ENCODE measurements around the gene CNOT8.

Gene CNOT8

GRCh38 chr5:154836225-154836624 lies 22.2 kb upstream of the CNOT8 start:
- TF ChIP-seq EZH2 (IDR thresholded peaks at IDR 0.05; ENCODE audit: borderline replicate concordance, low read depth, low read length, severe bottlenecking) (no peak), CTCF (IDR thresholded peaks at IDR 0.05; ENCODE audit: borderline replicate concordance, extremely low read depth, low read length, poor library complexity, severe bottlenecking) (no peak)
- H3K9ac ChIP-seq (ENCODE audit: low read depth, low read length) = no peak overlapping the region

GRCh38 chr5:154837009-154837901 lies 21.2 kb upstream of the CNOT8 start:
- TF ChIP-seq EZH2 (IDR thresholded peaks at IDR 0.05; ENCODE audit: borderline replicate concordance, low read depth, low read length, severe bottlenecking) (no peak), CTCF (IDR thresholded peaks at IDR 0.05; ENCODE audit: borderline replicate concordance, extremely low read depth, low read length, poor library complexity, severe bottlenecking) (no peak)
- ATAC-seq (ENCODE audit: insufficient read depth, low read depth) (no peak), DNase-seq (no peak)
- Histone ChIP-seq H3K4me3 (ENCODE audit: low read depth in 1 of 2, low read length in 2 of 2) (no peak overlapping the region), H3K27ac (ENCODE audit: low read length) (no peak overlapping the region), H3K4me1 (ENCODE audit: insufficient read depth, low read length) (no peaks in the 10 kb centered on the region), H3K27me3 (ENCODE audit: insufficient read depth, low read length, poor library complexity) (no peaks in the 10 kb centered on the region), H2AFZ (ENCODE audit: low read depth, low read length) (no peak overlapping the region), H4K20me1 (ENCODE audit: insufficient read depth, low read length) (no peaks in the 10 kb centered on the region), H3K9me3 (ENCODE audit: insufficient read depth, low read length, severe bottlenecking) (no peaks in the 10 kb centered on the region), H3K36me3 (ENCODE audit: insufficient read depth, low read length) (no peaks in the 10 kb centered on the region), H3K9ac (ENCODE audit: low read depth, low read length) (no peak overlapping the region), H3K4me2 (ENCODE audit: insufficient read depth, low read length) (no peak overlapping the region), H3K79me2 (ENCODE audit: insufficient read depth, low read length) (no peaks in the 10 kb centered on the region)

More at GRCh38 chr5:154836225-154836624, 22.2 kb upstream of the CNOT8 start:
- H3K4me1 ChIP-seq (ENCODE audit: insufficient read depth, low read length) = no peaks in the 10 kb centered on the region
- H3K27ac ChIP-seq (ENCODE audit: low read length) = no peak overlapping the region
- no peak overlapping the region for H3K4me2 ChIP-seq (ENCODE audit: insufficient read depth, low read length)
- H4K20me1 ChIP-seq (ENCODE audit: insufficient read depth, low read length) = no peaks in the 10 kb centered on the region
- no peaks in the 10 kb centered on the region for H3K79me2 ChIP-seq (ENCODE audit: insufficient read depth, low read length)
- H2AFZ ChIP-seq (ENCODE audit: low read depth, low read length) = no peak overlapping the region
- H3K36me3 ChIP-seq (ENCODE audit: insufficient read depth, low read length) = peaks cover 4% of the 10 kb centered on the region
- no peak overlapping the region for H3K4me3 ChIP-seq (ENCODE audit: low read depth in 1 of 2, low read length in 2 of 2)
- no peaks in the 10 kb centered on the region for H3K9me3 ChIP-seq (ENCODE audit: insufficient read depth, low read length, severe bottlenecking)
- no peak for ATAC-seq (ENCODE audit: insufficient read depth, low read depth)
- no peak for DNase-seq
- no peaks in the 10 kb centered on the region for H3K27me3 ChIP-seq (ENCODE audit: insufficient read depth, low read length, poor library complexity)

GRCh38 chr5:154840435-154841272 lies 17.8 kb upstream of the CNOT8 start:
- ATAC-seq (ENCODE audit: insufficient read depth, low read depth) (peak; percentile 33; the same call in 1 of the 3 replicates), DNase-seq (no peak)
- Histone ChIP-seq H3K9ac (ENCODE audit: low read depth, low read length) (no peak overlapping the region), H3K27ac (ENCODE audit: low read length) (no peak overlapping the region; the same call in 1 of the 2 replicates), H3K4me1 (ENCODE audit: insufficient read depth, low read length) (no peaks in the 10 kb centered on the region), H3K9me3 (ENCODE audit: insufficient read depth, low read length, severe bottlenecking) (no peaks in the 10 kb centered on the region), H3K4me2 (ENCODE audit: insufficient read depth, low read length) (no peak overlapping the region), H4K20me1 (ENCODE audit: insufficient read depth, low read length) (no peaks in the 10 kb centered on the region), H2AFZ (ENCODE audit: low read depth, low read length) (no peak overlapping the region), H3K79me2 (ENCODE audit: insufficient read depth, low read length) (no peaks in the 10 kb centered on the region), H3K27me3 (ENCODE audit: insufficient read depth, low read length, poor library complexity) (no peaks in the 10 kb centered on the region), H3K4me3 (ENCODE audit: low read depth in 1 of 2, low read length in 2 of 2) (no peak overlapping the region), H3K36me3 (ENCODE audit: insufficient read depth, low read length) (no peaks in the 10 kb centered on the region)
- no peak for TF ChIP-seq CTCF (IDR thresholded peaks at IDR 0.05; ENCODE audit: borderline replicate concordance, extremely low read depth, low read length, poor library complexity, severe bottlenecking)
- no peak for TF ChIP-seq EZH2 (IDR thresholded peaks at IDR 0.05; ENCODE audit: borderline replicate concordance, low read depth, low read length, severe bottlenecking)

All from DND-41 (cell line).